Keratinocyte (primary cell): Measurements from ENCODE around the gene FZR1.

Experiments used
- EZH2 ChIP-seq: IDR thresholded peaks from one replicate; pipeline ENCODE4 v1.6.1; 2012; ENCODE audit warnings: inconsistent platforms, mild to moderate bottlenecking, low read length, moderate library complexity
- TF ChIP-seq, protein P1 (sequence below), 3 experiments: IDR thresholded peaks in 1 of 3; conservative IDR thresholded peaks in 1 of 3; optimal IDR thresholded peaks in 1 of 3; 2 replicates in 2 of 3; 3 replicates in 1 of 3; pipeline versions ENCODE3 to v1.5.1; 2011; ENCODE audit warnings: low read length in 3 of 3, mild to moderate bottlenecking in 3 of 3, moderate library complexity in 2 of 3, control low read depth in 1 of 3, inconsistent platforms in 1 of 3; ENCODE audit not compliant: insufficient read depth in 2 of 3; ENCODE audit errors: extremely low read depth in 1 of 3

DNA sequence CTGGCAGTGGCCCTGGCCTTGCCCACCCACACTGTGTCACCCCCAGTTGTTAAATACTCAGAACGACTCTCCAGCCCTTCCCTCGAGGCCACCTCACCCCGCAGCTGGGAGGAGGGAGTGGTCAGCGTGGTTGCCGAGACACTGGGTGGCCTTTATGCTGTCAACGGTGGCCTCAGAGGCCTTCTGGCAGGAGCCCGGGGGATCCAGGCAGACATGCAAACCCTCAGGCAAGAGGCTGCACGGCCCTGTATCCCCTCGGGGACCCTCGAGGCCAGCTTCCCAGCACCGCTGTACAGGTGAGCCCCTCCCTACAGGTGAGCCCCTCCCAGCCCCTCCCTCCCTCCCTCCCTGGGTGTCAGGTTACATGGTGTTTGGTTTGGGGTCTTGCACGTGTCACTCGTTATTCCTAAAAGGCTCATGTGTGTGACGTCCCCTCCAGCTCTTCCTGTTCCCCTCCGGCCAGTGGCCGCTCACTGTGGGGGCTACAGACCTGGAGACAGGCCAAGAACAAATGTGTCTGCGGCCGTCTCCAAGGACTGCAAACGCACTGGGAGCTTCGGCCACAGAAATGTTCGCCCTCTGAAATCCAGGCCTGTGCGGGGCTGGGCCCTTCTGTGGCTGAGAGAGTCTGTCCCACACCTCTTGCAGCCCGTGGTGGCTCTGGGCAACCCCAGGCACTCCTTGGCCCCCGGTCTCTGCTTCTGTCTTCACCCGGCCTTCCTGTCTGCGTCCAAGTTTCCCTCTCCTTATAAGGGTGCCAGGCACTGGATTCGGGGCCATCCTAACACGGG lies 33.0 kb downstream of the FZR1 start, which contains the start of gene TEKTIP1:
- TF ChIP-seq, protein P1, sequence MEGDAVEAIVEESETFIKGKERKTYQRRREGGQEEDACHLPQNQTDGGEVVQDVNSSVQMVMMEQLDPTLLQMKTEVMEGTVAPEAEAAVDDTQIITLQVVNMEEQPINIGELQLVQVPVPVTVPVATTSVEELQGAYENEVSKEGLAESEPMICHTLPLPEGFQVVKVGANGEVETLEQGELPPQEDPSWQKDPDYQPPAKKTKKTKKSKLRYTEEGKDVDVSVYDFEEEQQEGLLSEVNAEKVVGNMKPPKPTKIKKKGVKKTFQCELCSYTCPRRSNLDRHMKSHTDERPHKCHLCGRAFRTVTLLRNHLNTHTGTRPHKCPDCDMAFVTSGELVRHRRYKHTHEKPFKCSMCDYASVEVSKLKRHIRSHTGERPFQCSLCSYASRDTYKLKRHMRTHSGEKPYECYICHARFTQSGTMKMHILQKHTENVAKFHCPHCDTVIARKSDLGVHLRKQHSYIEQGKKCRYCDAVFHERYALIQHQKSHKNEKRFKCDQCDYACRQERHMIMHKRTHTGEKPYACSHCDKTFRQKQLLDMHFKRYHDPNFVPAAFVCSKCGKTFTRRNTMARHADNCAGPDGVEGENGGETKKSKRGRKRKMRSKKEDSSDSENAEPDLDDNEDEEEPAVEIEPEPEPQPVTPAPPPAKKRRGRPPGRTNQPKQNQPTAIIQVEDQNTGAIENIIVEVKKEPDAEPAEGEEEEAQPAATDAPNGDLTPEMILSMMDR (optimal IDR thresholded peaks at IDR 0.05 in 1 of 3, IDR thresholded peaks at IDR 0.05 in 1 of 3, conservative IDR thresholded peaks at IDR 0.05 in 1 of 3; ENCODE audit: extremely low read depth in 1 of 3, insufficient read depth in 2 of 3, low read length in 3 of 3): no peak
- no peak for TF ChIP-seq EZH2
